GM12873 (cell line): ENCODE measurements around the gene SKI.

ENCODE experiments used
- TF ChIP-seq, protein P1 (sequence below): IDR thresholded peaks from 2 replicates; pipeline ENCODE4 v1.5.1; 2012; ENCODE audit warnings: low read depth, mild to moderate bottlenecking, moderate library complexity, low read length, control low read depth; ENCODE audit not compliant: insufficient read depth; ENCODE audit errors: missing control alignments

Gene SKI

DNA sequence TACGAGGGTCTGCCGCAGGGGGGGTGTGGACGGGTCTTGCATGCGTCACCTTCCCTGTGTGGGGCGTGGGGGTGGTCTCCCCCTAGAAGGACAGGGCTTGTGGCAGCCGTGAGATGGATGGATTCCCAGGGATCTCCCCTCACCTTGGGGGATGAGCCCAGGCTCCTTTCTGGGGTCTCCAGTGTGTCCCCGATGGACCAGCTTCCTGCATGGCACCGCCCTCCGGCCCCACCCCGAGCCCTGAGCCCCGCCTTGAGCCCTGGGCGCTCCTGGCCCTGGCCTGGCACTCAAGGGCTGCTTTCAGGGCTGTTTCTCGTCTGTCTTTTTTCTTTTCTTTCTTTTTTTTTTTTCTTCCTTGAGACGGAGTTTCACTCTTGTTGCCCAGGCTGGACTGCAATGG is 59.5 kb downstream of the SKI start:
- TF ChIP-seq, protein P1, sequence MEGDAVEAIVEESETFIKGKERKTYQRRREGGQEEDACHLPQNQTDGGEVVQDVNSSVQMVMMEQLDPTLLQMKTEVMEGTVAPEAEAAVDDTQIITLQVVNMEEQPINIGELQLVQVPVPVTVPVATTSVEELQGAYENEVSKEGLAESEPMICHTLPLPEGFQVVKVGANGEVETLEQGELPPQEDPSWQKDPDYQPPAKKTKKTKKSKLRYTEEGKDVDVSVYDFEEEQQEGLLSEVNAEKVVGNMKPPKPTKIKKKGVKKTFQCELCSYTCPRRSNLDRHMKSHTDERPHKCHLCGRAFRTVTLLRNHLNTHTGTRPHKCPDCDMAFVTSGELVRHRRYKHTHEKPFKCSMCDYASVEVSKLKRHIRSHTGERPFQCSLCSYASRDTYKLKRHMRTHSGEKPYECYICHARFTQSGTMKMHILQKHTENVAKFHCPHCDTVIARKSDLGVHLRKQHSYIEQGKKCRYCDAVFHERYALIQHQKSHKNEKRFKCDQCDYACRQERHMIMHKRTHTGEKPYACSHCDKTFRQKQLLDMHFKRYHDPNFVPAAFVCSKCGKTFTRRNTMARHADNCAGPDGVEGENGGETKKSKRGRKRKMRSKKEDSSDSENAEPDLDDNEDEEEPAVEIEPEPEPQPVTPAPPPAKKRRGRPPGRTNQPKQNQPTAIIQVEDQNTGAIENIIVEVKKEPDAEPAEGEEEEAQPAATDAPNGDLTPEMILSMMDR: no peak

DNA sequence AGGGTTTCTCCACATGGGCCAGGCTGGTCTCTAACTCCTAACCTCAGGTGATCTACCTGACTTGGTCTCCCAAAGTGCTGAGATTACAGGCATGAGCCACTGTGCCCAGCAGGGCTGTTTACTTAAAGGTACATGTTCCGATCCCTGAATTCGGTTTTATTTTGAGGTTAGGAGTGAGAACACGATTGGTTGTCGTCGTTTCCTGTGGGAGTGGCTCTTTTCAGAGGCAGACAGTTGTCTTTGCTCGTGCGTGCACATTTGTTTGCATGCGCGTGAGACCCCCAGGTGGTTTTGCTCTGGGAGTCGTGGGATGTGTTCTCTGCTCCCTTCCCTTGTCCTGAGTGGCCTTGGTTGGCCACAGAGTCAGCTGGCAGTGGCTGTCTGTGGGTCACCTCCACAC is 60.2 kb downstream of the SKI start:
- TF ChIP-seq, protein P1: no peak

DNA sequence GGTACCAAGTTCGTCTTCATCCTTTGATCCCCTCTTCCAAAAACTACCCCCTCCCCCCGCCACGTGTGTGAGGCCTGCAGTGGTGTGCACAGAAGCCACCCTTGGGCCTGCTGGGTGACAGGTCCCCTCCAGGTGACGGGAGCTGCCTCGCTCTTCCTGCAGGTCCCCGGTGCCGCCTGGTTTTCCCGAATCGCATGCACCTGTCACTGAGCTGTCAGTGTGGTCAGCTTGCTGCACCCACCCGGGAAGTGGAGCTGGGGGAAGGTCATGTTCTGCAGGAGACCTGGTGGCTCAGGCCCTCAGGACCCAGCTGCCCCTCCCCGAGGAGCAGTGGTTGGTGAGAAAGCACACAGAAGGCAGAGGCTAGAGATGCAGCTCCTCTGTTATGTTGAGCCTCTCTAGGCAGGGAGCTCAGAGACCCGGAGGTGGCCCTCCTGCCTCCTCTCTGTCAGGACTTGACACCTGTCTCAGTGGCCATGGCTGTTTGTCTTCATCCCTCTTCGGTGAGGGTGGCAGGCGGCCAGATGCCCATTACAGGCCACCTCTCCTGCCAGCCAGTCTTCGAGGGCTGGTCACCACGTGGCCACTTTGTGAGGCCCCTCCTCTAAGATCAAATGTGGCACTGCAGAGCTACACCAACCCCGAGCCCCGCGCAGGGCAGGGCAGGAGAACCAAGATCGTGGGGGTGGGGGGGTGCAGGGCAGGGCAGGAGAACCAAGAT is 60.9 kb downstream of the SKI start:
- TF ChIP-seq, protein P1: no peak

DNA sequence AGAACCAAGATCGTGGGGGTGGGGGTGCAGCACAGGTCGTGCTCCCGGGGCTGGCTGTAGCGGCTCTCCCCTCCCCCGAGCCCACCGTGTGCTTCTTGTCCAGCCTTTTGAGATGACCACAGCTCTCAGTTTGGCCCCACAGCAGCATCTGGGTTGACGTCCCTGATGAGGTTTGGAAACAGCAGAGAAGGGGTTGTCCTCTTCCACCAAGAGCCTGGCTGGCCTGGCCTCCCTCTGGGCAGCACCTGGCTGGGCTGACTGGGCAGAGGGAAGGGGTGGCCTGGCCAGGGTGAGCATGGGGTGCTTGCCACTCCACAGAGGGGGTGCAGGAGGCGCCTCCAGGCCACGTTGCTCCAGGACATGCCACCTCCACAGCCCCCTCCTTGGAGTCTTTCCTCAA is 61.5 kb downstream of the SKI start:
- TF ChIP-seq, protein P1: no peak

DNA sequence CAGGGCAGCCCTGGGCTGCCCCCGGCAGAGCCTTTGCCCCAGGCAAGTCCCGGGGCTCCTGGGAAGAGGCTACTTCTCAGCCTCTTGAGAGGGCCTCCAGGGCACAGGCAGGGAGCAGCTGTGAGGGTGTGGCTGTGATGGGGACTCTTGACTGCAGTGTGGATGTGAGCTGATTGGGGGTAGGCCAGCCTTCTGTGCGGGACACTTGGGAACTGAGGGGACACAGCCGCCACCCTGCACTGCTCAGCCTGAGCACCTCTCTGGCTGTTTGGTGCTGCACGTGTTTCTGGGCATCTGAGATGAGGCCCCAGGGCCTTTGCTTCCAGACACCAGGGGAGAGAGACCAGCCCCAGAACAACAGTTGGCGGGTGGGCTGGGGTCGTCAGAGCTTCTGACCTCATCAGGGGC is 62.1 kb downstream of the SKI start:
- TF ChIP-seq, protein P1: no peak

DNA sequence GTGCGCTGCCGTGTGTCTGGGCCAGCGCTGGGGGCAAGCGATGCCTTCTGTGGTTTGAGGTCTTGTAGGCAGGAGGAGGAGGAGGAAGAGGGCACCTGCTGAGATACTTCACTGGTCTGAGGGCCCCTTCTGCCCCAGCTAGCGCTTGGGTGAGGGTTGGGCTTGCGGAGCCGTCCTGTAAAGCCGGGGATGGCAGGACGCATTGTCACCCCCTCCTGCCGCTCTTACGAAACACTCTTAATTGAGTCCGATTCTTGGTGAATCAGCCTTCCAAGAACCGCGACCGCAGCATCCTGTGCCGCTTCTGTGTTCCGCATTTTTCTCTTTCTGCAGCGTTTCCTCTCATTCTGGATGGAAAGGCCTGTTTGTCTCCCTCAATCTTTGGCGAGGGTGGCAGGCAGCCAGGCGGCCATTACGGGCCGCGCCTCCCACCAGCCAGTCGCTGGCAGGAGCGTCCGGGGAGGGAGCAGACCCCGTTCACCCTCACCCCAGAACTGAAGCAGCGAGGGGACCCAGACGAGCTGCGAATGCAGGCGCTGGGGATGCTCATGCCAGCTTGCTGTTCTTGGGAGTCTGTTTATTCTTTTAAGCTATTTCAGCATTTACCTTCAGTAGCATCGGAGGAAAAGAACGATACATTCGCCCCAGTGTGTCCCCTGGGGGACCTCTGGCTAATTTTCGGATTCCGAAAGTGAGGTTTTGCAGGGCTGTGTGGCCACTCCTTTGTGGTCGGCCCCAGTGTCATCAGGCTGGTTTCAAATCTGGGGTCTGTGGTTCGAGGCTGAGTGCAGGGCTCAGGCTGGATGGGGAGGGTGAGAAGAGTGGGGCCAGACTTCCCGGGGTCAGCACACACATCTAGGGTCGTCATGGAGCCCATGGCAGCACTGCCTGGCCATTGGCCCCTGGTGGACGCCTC is 62.7 kb downstream of the SKI start:
- TF ChIP-seq, protein P1: no peak

DNA sequence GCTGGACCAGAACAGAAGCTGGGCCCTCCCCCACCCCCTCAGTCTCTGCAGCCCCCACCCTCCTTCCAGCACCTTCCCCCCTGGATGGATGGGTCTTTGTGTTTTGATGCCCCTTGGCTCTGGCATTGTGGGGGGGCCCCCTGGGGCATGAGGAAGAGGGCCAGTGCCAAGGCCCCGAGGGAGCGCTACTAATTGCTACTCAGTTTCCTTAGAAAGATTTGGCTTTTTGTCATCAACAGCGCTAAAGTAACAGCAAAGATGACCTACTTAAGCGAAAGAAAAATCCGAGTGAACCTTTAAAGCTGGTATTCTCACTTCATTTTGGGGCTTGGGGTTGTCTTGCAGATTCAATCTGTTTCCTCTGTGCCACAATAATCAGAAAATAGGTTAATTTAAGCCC is 63.5 kb downstream of the SKI start:
- TF ChIP-seq, protein P1: no peak
